ENCODE results near the gene GYS2.

The GYS2 gene

DNA sequence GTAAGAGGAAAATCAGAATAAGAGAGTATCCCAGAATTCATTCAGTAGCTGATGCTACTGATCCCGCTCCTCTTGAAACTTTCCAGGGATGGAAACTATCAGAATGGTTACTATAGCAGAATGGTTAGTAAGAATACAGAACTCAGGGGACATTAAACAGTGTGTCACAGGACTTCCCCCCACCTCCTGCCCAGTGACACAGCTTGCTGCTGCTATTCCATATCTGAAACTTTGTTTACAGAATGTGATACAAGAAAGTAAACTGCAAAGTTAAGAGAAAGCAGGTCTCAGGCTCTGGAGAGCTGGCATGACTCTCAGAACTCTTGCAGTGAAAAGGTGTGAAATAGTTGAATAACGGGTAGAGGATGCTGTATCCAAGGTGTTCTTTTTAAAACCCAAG is 75.2 kb downstream of the GYS2 start:
- no peak overlapping the region for H3K27ac ChIP-seq (ENCODE audit: low read depth, low read length)
- H3K9ac ChIP-seq (ENCODE audit: low read length) = no peak overlapping the region
- H3K27me3 ChIP-seq (ENCODE audit: control insufficient read depth, insufficient read depth, low read length) = peaks cover 62% of the 10 kb centered on the region
- no peaks in the 10 kb centered on the region for H3K9me3 ChIP-seq (ENCODE audit: control insufficient read depth, insufficient read depth, low read depth, low read length)
- 0 out of 2 replicates have a peak, but pooled peaks cover 3% of the 10 kb centered on the region for H3K4me1 ChIP-seq (ENCODE audit: control insufficient read depth, insufficient read depth, low read length)
- H3K4me3 ChIP-seq (ENCODE audit: low read depth, low read length) = no peak overlapping the region
- H3K36me3 ChIP-seq (ENCODE audit: control insufficient read depth, insufficient read depth, low read length) = no peaks in the 10 kb centered on the region

DNA sequence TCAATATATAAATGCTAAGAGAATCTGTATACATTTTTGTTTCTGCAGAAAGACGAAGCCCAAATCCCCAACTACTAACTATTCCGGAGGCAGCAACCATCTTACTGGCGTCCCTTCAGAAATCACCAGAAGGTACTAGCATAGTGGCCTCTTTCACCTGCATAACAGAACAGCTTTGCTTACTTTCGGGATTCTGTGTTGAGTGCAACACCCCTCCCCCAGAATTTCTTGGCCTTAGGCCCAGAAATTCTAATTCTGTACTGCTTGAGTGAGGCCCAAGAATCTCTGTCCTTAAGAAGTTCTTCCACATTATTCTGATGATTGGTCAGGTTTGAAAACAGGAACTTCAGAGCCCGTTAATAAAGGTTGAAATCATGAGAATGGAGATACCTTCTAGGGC is 75.7 kb downstream of the GYS2 start:
- peaks cover 62% of the 10 kb centered on the region for H3K27me3 ChIP-seq (ENCODE audit: control insufficient read depth, insufficient read depth, low read length)
- H3K4me3 ChIP-seq (ENCODE audit: low read depth, low read length) = no peak overlapping the region
- H3K9me3 ChIP-seq (ENCODE audit: control insufficient read depth, insufficient read depth, low read depth, low read length) = no peaks in the 10 kb centered on the region
- peaks cover 3% of the 10 kb centered on the region; the same call in 1 of the 2 replicates for H3K4me1 ChIP-seq (ENCODE audit: control insufficient read depth, insufficient read depth, low read length)
- H3K36me3 ChIP-seq (ENCODE audit: control insufficient read depth, insufficient read depth, low read length) = no peaks in the 10 kb centered on the region
- H3K9ac ChIP-seq (ENCODE audit: low read length) = no peak overlapping the region
- no peak overlapping the region for H3K27ac ChIP-seq (ENCODE audit: low read depth, low read length)

DNA sequence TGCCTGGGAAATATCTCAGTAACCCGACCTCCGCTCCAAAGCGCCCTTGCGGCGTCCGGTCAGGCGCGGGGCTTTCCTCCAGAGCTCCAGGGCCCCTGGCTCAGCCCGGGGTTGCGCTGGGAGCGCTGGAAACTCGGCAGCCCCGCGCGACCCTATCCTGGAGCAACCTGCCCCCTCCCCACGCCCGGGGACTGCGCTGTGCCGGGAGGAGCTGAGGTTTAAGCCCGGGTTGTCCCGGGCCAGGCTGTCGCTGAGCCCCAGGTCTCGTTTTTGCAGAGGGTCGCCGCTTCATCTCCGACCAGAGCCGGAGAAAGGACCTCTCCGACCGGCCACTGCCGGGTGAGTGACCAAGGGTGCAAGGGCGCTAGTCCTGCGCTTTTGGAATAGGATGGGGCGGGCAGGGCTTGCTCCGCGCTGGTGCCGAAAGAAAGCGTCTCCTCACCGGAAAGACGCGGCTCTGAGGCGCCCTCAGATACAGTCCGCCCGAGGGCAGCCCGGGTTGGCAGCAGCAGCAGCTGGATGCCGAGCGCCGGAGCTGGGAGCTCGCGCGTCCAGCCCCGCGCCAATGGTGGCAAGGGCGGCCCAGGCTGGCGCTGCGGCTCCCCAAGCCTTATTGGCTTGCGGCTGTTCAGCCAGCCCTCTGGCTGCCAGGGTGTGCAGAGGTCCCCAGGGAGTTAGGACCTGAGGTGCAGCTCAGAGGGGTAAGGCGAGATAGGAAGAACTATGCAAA is 77.0 kb downstream of the GYS2 start:
- no peak overlapping the region for H3K27ac ChIP-seq (ENCODE audit: low read depth, low read length)
- peak overlapping the region; percentile 44 for H3K9ac ChIP-seq (ENCODE audit: low read length)
- H3K36me3 ChIP-seq (ENCODE audit: control insufficient read depth, insufficient read depth, low read length) = no peaks in the 10 kb centered on the region
- peak overlapping the region; percentile 74 for H3K4me3 ChIP-seq (ENCODE audit: low read depth, low read length)
- H3K4me1 ChIP-seq (ENCODE audit: control insufficient read depth, insufficient read depth, low read length) = peaks cover 3% of the 10 kb centered on the region; the same call in 1 of the 2 replicates
- peaks cover 62% of the 10 kb centered on the region for H3K27me3 ChIP-seq (ENCODE audit: control insufficient read depth, insufficient read depth, low read length)
- no peaks in the 10 kb centered on the region for H3K9me3 ChIP-seq (ENCODE audit: control insufficient read depth, insufficient read depth, low read depth, low read length)

DNA sequence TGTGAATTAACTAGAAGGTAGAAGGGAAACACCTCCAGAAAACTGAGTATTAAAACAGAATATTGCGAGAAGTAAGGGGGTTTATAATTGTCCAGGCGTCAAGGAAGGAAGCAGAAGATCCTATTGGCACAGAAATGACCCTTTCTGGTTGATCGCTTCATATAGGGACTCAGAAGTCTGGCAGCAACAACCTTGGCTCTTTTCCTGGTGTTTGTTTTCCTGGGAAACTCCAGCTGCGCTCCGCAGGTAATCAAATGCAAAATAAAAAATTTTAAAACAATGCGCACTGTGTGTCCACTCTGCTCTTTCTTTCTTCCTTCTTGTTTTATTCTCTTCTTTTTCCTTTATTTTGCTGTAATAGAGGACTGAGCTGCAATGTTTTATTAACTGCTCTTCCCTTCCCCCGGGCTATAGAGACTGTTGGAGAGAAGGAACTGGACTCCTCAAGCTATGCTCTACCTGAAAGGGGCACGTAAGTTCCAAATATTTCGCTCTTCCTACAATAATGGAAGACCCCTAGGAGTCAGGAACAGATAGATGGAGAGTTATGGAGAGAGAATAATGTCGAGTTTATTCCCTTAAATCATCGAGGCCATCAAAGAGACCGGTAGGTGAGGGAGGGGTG is 77.8 kb downstream of the GYS2 start:
- Histone ChIP-seq H3K27me3 (ENCODE audit: control insufficient read depth, insufficient read depth, low read length) (peaks cover 62% of the 10 kb centered on the region), H3K4me3 (ENCODE audit: low read depth, low read length) (peak overlapping the region; percentile 74), H3K9ac (ENCODE audit: low read length) (peak overlapping the region; percentile 44), H3K36me3 (ENCODE audit: control insufficient read depth, insufficient read depth, low read length) (no peaks in the 10 kb centered on the region), H3K4me1 (ENCODE audit: control insufficient read depth, insufficient read depth, low read length) (peaks cover 3% of the 10 kb centered on the region; the same call in 1 of the 2 replicates), H3K9me3 (ENCODE audit: control insufficient read depth, insufficient read depth, low read depth, low read length) (no peaks in the 10 kb centered on the region), H3K27ac (ENCODE audit: low read depth, low read length) (no peak overlapping the region)

DNA sequence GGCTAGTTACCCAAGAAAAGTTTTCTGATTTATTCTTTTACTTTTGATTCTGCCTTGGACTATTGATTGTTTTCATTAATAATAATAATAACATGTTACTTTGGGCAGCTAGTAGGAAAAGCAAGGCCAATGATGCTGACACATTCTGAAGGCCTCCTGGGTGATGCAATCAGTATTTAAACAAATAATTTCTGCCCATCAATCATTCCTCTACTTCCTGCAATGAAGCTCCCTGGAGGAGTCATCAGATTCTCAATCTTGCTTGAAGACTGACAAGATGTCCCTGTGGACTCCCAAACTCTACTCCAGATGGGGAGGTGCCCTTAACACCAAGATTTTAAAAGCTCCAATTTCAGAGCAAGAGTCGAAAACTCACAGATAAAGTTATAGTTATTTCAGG is 78.6 kb downstream of the GYS2 start, which contains the start of gene SPX:
TSS of gene SPX (plus strand) at position 244 of the 400 bp plus-strand sequence. CDS start 177 bp downstream, outside the sequence.
- H3K9ac ChIP-seq (ENCODE audit: low read length) = peak within 1 kb of the TSS; percentile 44
- peak within 1 kb of the TSS; percentile 74 for H3K4me3 ChIP-seq (ENCODE audit: low read depth, low read length)

DNA sequence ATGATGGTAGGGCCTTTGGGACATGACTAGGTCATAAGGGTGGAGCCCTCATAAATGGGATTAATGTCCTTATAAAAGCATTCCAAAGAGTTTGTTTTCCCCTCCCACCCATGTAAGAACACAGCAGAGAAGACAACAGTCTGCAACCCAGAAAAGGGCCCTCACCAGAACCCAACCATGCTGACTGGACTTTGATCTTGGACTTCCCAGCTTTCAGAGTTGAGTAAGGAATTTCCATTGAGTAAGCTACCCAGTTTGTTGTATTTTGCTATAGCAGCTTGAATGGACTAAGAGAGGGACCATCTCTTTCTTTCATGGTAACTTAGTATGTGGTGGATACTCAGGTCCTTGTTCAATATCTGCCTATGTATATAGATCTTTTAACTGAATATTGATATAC is 81.5 kb downstream of the GYS2 start:
- Histone ChIP-seq H3K27ac (ENCODE audit: low read depth, low read length) (no peak overlapping the region), H3K36me3 (ENCODE audit: control insufficient read depth, insufficient read depth, low read length) (no peaks in the 10 kb centered on the region), H3K9me3 (ENCODE audit: control insufficient read depth, insufficient read depth, low read depth, low read length) (no peaks in the 10 kb centered on the region), H3K27me3 (ENCODE audit: control insufficient read depth, insufficient read depth, low read length) (peaks cover 29% of the 10 kb centered on the region), H3K4me3 (ENCODE audit: low read depth, low read length) (no peak overlapping the region), H3K4me1 (ENCODE audit: control insufficient read depth, insufficient read depth, low read length) (peaks cover 3% of the 10 kb centered on the region; the same call in 1 of the 2 replicates), H3K9ac (ENCODE audit: low read length) (no peak overlapping the region)

More for the DNA sequence above, 78.6 kb downstream of the GYS2 start, which contains the start of gene SPX:
- no peaks in the 10 kb centered on the region for H3K36me3 ChIP-seq (ENCODE audit: control insufficient read depth, insufficient read depth, low read length)
- H3K4me1 ChIP-seq (ENCODE audit: control insufficient read depth, insufficient read depth, low read length) = peaks cover 3% of the 10 kb centered on the region; the same call in 1 of the 2 replicates
- H3K27me3 ChIP-seq (ENCODE audit: control insufficient read depth, insufficient read depth, low read length) = peaks cover 56% of the 10 kb centered on the region
- H3K27ac ChIP-seq (ENCODE audit: low read depth, low read length) = no peak within 1 kb of the TSS
- H3K9me3 ChIP-seq (ENCODE audit: control insufficient read depth, insufficient read depth, low read depth, low read length) = no peaks in the 10 kb centered on the region

DNA sequence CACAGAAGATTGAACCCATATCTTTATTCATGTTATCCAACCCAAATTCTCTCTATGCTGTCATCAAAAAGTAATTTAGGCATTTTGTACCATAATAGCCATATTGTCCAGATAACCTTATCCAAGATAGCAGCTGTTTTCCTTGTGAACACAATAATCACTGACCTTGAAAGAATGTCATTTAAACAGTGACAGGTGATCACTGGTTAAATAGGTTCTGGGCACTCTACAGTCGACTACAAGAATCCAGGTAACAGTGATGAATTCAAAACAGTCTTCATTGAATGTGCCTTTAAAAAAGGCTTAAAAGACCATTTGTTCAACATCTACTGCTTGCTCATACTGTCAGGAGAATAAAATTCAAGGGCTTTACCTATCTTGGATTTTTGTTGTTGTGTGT is 83.1 kb downstream of the GYS2 start:
- H3K27me3 ChIP-seq (ENCODE audit: control insufficient read depth, insufficient read depth, low read length) = peaks cover 13% of the 10 kb centered on the region
- no peaks in the 10 kb centered on the region for H3K9me3 ChIP-seq (ENCODE audit: control insufficient read depth, insufficient read depth, low read depth, low read length)
- H3K27ac ChIP-seq (ENCODE audit: low read depth, low read length) = no peak overlapping the region
- peaks cover 4% of the 10 kb centered on the region; the same call in 1 of the 2 replicates for H3K36me3 ChIP-seq (ENCODE audit: control insufficient read depth, insufficient read depth, low read length)
- H3K4me3 ChIP-seq (ENCODE audit: low read depth, low read length) = no peak overlapping the region
- H3K9ac ChIP-seq (ENCODE audit: low read length) = no peak overlapping the region
- no peaks in the 10 kb centered on the region; the same call in 1 of the 2 replicates for H3K4me1 ChIP-seq (ENCODE audit: control insufficient read depth, insufficient read depth, low read length)

DNA sequence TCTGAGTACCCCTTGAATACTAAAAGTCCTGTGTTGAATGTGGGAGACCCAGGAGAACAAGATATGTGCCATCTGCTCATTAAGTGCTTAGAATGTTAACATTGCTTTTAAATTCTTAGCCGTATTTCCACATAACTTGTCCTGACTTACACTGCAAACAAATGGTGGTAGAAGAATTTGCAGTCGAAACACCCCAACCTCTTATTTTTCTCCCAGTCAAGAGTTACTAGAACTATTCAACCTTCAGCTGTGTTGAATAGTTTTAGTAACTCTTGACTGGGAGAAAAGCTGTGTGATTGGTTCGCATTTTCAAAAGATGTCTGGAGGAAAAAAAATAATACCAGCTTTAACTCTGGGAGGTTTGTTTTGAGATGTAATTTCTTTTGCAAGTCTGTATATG is 86.2 kb downstream of the GYS2 start:
- H3K27me3 ChIP-seq (ENCODE audit: control insufficient read depth, insufficient read depth, low read length) = no peaks in the 10 kb centered on the region
- H3K36me3 ChIP-seq (ENCODE audit: control insufficient read depth, insufficient read depth, low read length) = peaks cover 28% of the 10 kb centered on the region
- no peaks in the 10 kb centered on the region for H3K9me3 ChIP-seq (ENCODE audit: control insufficient read depth, insufficient read depth, low read depth, low read length)
- no peak overlapping the region for H3K4me3 ChIP-seq (ENCODE audit: low read depth, low read length)
- no peak overlapping the region for H3K27ac ChIP-seq (ENCODE audit: low read depth, low read length)
- no peaks in the 10 kb centered on the region for H3K4me1 ChIP-seq (ENCODE audit: control insufficient read depth, insufficient read depth, low read length)
- H3K9ac ChIP-seq (ENCODE audit: low read length) = no peak overlapping the region

DNA sequence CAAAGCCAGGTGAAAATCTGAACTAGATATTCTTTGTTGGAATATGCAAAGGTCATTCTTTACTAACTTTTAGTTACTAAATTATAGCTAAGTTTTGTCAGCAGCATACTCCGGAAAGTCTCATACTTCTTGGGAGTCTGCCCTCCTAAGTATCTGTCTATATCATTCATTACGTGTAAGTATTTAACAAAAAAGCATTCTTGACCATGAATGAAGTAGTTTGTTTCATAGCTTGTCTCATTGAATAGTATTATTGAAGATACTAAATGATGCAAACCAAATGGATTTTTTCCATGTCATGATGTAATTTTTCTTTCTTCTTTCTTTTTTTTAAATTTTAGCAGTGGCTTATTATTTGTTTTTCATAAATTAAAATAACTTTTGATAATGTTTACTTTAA is 88.4 kb downstream of the GYS2 start:
- Histone ChIP-seq H3K4me1 (ENCODE audit: control insufficient read depth, insufficient read depth, low read length) (no peaks in the 10 kb centered on the region), H3K4me3 (ENCODE audit: low read depth, low read length) (no peak overlapping the region), H3K27me3 (ENCODE audit: control insufficient read depth, insufficient read depth, low read length) (no peaks in the 10 kb centered on the region), H3K9me3 (ENCODE audit: control insufficient read depth, insufficient read depth, low read depth, low read length) (no peaks in the 10 kb centered on the region), H3K27ac (ENCODE audit: low read depth, low read length) (no peak overlapping the region), H3K9ac (ENCODE audit: low read length) (no peak overlapping the region), H3K36me3 (ENCODE audit: control insufficient read depth, insufficient read depth, low read length) (peaks cover 40% of the 10 kb centered on the region)

DNA sequence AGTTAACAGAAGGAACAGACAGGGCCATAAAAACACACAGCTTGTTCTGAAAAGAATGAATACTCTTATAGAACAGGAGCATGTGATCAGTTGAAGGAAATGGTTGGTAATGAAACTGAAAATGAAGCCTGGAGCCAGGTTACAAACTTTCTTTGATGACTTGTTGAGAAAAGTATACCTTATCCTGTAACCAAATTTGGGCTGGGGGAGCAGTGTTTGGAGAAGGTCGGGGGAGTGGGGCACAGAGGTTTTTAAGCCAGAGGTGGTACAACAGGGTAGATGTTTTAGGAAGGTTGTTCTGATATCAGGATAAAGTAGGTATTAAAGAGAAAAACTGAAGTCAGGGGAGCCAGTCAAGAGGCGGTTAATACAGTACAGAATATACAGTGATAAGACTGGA is 94.9 kb downstream of the GYS2 start:
- no peaks in the 10 kb centered on the region for H3K9me3 ChIP-seq (ENCODE audit: control insufficient read depth, insufficient read depth, low read depth, low read length)
- H3K4me3 ChIP-seq (ENCODE audit: low read depth, low read length) = no peak overlapping the region
- H3K36me3 ChIP-seq (ENCODE audit: control insufficient read depth, insufficient read depth, low read length) = peaks cover 41% of the 10 kb centered on the region
- no peaks in the 10 kb centered on the region for H3K4me1 ChIP-seq (ENCODE audit: control insufficient read depth, insufficient read depth, low read length)
- H3K9ac ChIP-seq (ENCODE audit: low read length) = no peak overlapping the region
- H3K27me3 ChIP-seq (ENCODE audit: control insufficient read depth, insufficient read depth, low read length) = no peaks in the 10 kb centered on the region
- H3K27ac ChIP-seq (ENCODE audit: low read depth, low read length) = no peak overlapping the region

DNA sequence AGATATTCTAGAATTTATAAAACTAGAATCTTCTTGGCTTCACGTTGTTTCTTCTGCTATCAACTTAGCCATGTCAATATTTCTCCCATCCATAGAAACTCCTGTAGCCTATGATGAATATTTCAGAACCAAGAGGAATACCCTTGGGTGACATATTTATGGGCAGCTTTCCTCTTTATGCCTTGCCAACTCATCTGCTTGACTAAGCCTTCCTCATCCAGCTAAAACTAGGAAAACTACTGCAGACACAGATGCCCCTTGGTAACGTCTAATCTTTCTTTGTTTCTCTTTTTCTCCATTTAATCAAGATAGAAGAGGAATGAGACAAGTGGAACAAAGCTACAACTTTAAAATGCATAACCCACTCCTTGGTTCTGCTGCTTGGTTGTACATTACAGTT is 96.8 kb downstream of the GYS2 start:
- no peaks in the 10 kb centered on the region for H3K27me3 ChIP-seq (ENCODE audit: control insufficient read depth, insufficient read depth, low read length)
- no peaks in the 10 kb centered on the region for H3K9me3 ChIP-seq (ENCODE audit: control insufficient read depth, insufficient read depth, low read depth, low read length)
- peaks cover 2% of the 10 kb centered on the region; the same call in 1 of the 2 replicates for H3K4me1 ChIP-seq (ENCODE audit: control insufficient read depth, insufficient read depth, low read length)
- H3K4me3 ChIP-seq (ENCODE audit: low read depth, low read length) = no peak overlapping the region
- H3K27ac ChIP-seq (ENCODE audit: low read depth, low read length) = no peak overlapping the region
- peaks cover 25% of the 10 kb centered on the region for H3K36me3 ChIP-seq (ENCODE audit: control insufficient read depth, insufficient read depth, low read length)
- no peak overlapping the region for H3K9ac ChIP-seq (ENCODE audit: low read length)

All from HUES6 (cell line).